HepG2 (cell line): ENCODE measurements around the gene ABHD1. TPM values are rescaled to one million over a fixed set of nuclear protein-coding genes. Genes with fewer than 3 reads are reported as not detected.

Experiments
- ATF6 ChIP-seq: sonication (generic); formaldehyde crosslinking; conservative IDR thresholded peaks from 2 replicates; pipeline ENCODE4 v1.4.0; 2020; ENCODE audit warnings: missing genetic modification reagents
- CREBL2 ChIP-seq: sonication (generic); formaldehyde crosslinking; IDR thresholded peaks from 2 replicates; pipeline ENCODE4 v1.8.1; 2023; ENCODE audit warnings: missing genetic modification reagents, mild to moderate bottlenecking, borderline replicate concordance
- FOXM1 ChIP-seq: sonication (generic); formaldehyde crosslinking; IDR thresholded peaks from 2 replicates; pipeline ENCODE4 v1.5.0; 2020; ENCODE audit warnings: missing genetic modification reagents
- HMGXB3 ChIP-seq: sonication (generic); formaldehyde crosslinking; IDR thresholded peaks from 2 replicates; pipeline ENCODE4 v1.4.0; 2020; ENCODE audit warnings: missing genetic modification reagents, borderline replicate concordance
- IRX3 ChIP-seq: sonication (generic); formaldehyde crosslinking; IDR thresholded peaks from 2 replicates; pipeline ENCODE4 v1.8.1; 2023; ENCODE audit warnings: mild to moderate bottlenecking, low read depth, missing genetic modification reagents, borderline replicate concordance
- SIN3A ChIP-seq: IDR thresholded peaks from 2 replicates; pipeline ENCODE4 v1.6.1; 2011; ENCODE audit warnings: low read depth, mild to moderate bottlenecking, control low read depth, low read length, borderline replicate concordance
- TBX3 ChIP-seq: fragments of 450-650 bp; IDR thresholded peaks from 2 replicates; pipeline ENCODE4 v1.6.1; 2017; ENCODE audit warnings: antibody characterized with exemption, mild to moderate bottlenecking, inconsistent platforms, borderline replicate concordance
- ZBTB25 ChIP-seq: IDR thresholded peaks from 2 replicates; pipeline ENCODE4 v1.6.1; 2018; ENCODE audit warnings: missing genetic modification reagents
- ZBTB46 ChIP-seq: sonication (generic); formaldehyde crosslinking; IDR thresholded peaks from 2 replicates; pipeline ENCODE4 v1.4.0; 2020; ENCODE audit warnings: mild to moderate bottlenecking, missing genetic modification reagents, borderline replicate concordance
- ZNF253 ChIP-seq: sonication (generic); formaldehyde crosslinking; IDR thresholded peaks from 2 replicates; pipeline ENCODE4 v1.8.0; 2022; ENCODE audit warnings: mild to moderate bottlenecking, missing genetic modification reagents, borderline replicate concordance
- ZNF362 ChIP-seq: sonication (generic); formaldehyde crosslinking; IDR thresholded peaks from 2 replicates; pipeline ENCODE4 v1.4.0; 2020; ENCODE audit warnings: missing genetic modification reagents, mild to moderate bottlenecking, borderline replicate concordance
- ZNF512 ChIP-seq: sonication (generic); formaldehyde crosslinking; IDR thresholded peaks from 2 replicates; pipeline ENCODE4 v1.4.0; 2020; ENCODE audit warnings: mild to moderate bottlenecking, missing genetic modification reagents
- ZNF781 ChIP-seq: sonication (generic); formaldehyde crosslinking; IDR thresholded peaks from 2 replicates; pipeline ENCODE4 v1.5.1; 2020; ENCODE audit warnings: borderline replicate concordance, mild to moderate bottlenecking, missing genetic modification reagents; ENCODE audit errors: not compliant biosample characterization
- polyA plus RNA-seq, 8 experiments: library from polyadenylated mRNA; depleted of rRNA in 3 of 8; stranded (reverse) in 7 of 8; unstranded in 1 of 8; fragments of >200 nt; fragmentation: Illumina TruSeq in 4 of 8; extraction: Trizol in 4 of 8; gene quantifications; 2 replicates each; pipeline versions ENCODE4 v1.2.1 to v1.2.3, GENCODE V29; 2011 to 2016; ENCODE audit warnings: low read depth in 4 of 8, missing spikeins in 1 of 8, mixed read lengths in 1 of 8; ENCODE audit not compliant: insufficient read depth in 1 of 8
- total RNA-seq, 5 experiments: library from RNA; depleted of rRNA; stranded (reverse); fragments of >200 nt; fragmentation: Illumina TruSeq; extraction: Trizol; gene quantifications; 2 replicates each; pipeline ENCODE4 v1.2.3, GENCODE V29; 2016; ENCODE audit warnings: low read depth in 1 of 5

Gene ABHD1
- total and polyA plus RNA-seq, 2 of the 13 experiments (the other 11 are each of a cell fraction or from before 2014, with no cell fraction given): 0.04 to 0.81 TPM

- TF ChIP-seq ATF6 (CRISPR knock-in tag): no peak
- TF ChIP-seq TBX3: no peak
- TF ChIP-seq ZBTB46: no peak
- TF ChIP-seq CREBL2 (CRISPR knock-in tag): no peak
- TF ChIP-seq ZNF512 (CRISPR knock-in tag): no peak
- TF ChIP-seq ZBTB25 (CRISPR knock-in tag): peak; percentile 97
- peak; percentile 56; the same call in 1 of the 2 replicates for TF ChIP-seq FOXM1 (CRISPR knock-in tag)
- 0 out of 2 replicates have a peak, but pooled peaks have one; percentile 50 for TF ChIP-seq ZNF253
- no peak for TF ChIP-seq ZNF781
- TF ChIP-seq HMGXB3: peak; percentile 94
- no peak; the same call in 1 of the 2 replicates for TF ChIP-seq SIN3A
- no peak; the same call in 1 of the 2 replicates for TF ChIP-seq ZNF362 (CRISPR knock-in tag)
- TF ChIP-seq IRX3 (CRISPR knock-in tag): peak; percentile 59
Measured at GRCh38 chr2:27095745-27096651, 27.6 kb upstream of the ABHD1 start (continued).
